Kidney (tissue), 14 donors: ENCODE measurements around the gene DNASE1L1. TPM values are rescaled to one million over a fixed set of nuclear protein-coding genes. Genes with fewer than 3 reads are reported as not detected.
A peak's percentile ranks its signal among the peaks of the same experiment; 100 is the strongest.

Experiments used
- DNase-seq, 5 donors: peaks; one replicate each; pipeline ENCODE4 v3.0.0-alpha.2; 2013 to 2020
- FAIRE-seq: peaks from 2 replicates; lab custom pipeline; 2012; peaks lifted over from hg19 to GRCh38; lab: Jason Lieb, UNC
- H3K27ac ChIP-seq, 2 donors: one replicate each; pipeline ENCODE4 v1.7.0; 2013; ENCODE audit warnings: low read depth in 2 of 2, low read length in 2 of 2, inconsistent platforms in 1 of 2
- H3K27me3 ChIP-seq: one replicate; pipeline ENCODE4 v1.7.1; 2013; ENCODE audit warnings: low read length, inconsistent platforms; ENCODE audit not compliant: control insufficient read depth, insufficient read depth
- H3K36me3 ChIP-seq, 3 donors: one replicate each; pipeline versions ENCODE4 v1.7.0 to v1.7.1; 2013; ENCODE audit warnings: low read length in 3 of 3, control low read depth in 1 of 3, inconsistent platforms in 1 of 3; ENCODE audit not compliant: insufficient read depth in 3 of 3, control insufficient read depth in 2 of 3
- H3K4me1 ChIP-seq, 3 donors: one replicate each; pipeline versions ENCODE4 v1.7.0 to v1.7.1; 2013; ENCODE audit warnings: low read length in 3 of 3, inconsistent platforms in 1 of 3, low read depth in 1 of 3; ENCODE audit not compliant: control insufficient read depth in 2 of 3, insufficient read depth in 2 of 3
- H3K4me3 ChIP-seq, 3 donors: one replicate each; pipeline versions ENCODE4 v1.7.0 to v1.8.1; 2013; ENCODE audit warnings: low read length in 3 of 3, control low read depth in 1 of 3, inconsistent platforms in 1 of 3
- H3K9ac ChIP-seq, 3 donors: one replicate each; pipeline versions ENCODE4 v1.7.0 to v1.7.1; 2013; ENCODE audit warnings: low read length in 3 of 3, control low read depth in 1 of 3, inconsistent platforms in 1 of 3
- H3K9me3 ChIP-seq, 3 donors: one replicate each; pipeline versions ENCODE4 v1.7.0 to v1.7.1; 2013; ENCODE audit warnings: low read length in 3 of 3, control low read depth in 1 of 3, inconsistent platforms in 1 of 3; ENCODE audit not compliant: control insufficient read depth in 2 of 3, insufficient read depth in 1 of 3
- CTCF ChIP-seq: IDR thresholded peaks from 3 replicates; pipeline ENCODE4 v1.5.1; 2012; ENCODE audit warnings: mild to moderate bottlenecking, moderate library complexity, borderline replicate concordance; ENCODE audit not compliant: insufficient read depth; ENCODE audit errors: extremely low read depth
- intact Hi-C: fragments of 100-400 bp; cut with DNase I; formaldehyde crosslinking; loops from one replicate; pipeline ENCODE4 v1.11.1; 2022
- polyA plus RNA-seq: library from polyadenylated mRNA; stranded (reverse); fragments of 350-450 nt; fragmentation: Illumina TruSeq; extraction: RNeasy Lipid Tissue Mini Kit (QIAGEN cat#74804); gene quantifications from one replicate; pipeline ENCODE4 v1.2.3, GENCODE V29; 2014; ENCODE audit warnings: low read depth, low replicate concordance; ENCODE audit not compliant: insufficient read depth
- total RNA-seq: library from RNA; stranded (reverse); fragmentation: NEBNext Ultra II Directional; extraction: Animal tissue kit (Norgen Biotek cat#: 25700); gene quantifications from one replicate; pipeline ENCODE4 v1.2.1, GENCODE V29; 2021
- donor health status: control.
- donor health status: control.
- donor health status: control.
- donor health status: control.
- donor health status: control.
- donor health status: DM: yes; HTN: yes; CAD: no.
- donor health status: Normal renal cell carcinoma (clear cell type).

The DNASE1L1 gene
- total and polyA plus RNA-seq, 2 donors from 2014 or later = 28.0 to 33.8 TPM

GRCh38 chrX:154426916-154427770 lies 18.1 kb upstream of the DNASE1L1 start:
- DNase-seq = no peak
- FAIRE-seq = no peak
- H3K36me3 ChIP-seq = peaks cover 0 to 2% (median 0%) of the 10 kb centered on the region in 3 donors

GRCh38 chrX:154420402-154420756 lies 11.3 kb upstream of the DNASE1L1 start:
- no peak overlapping the region for H3K4me3 ChIP-seq

More at GRCh38 chrX:154426916-154427770, 18.1 kb upstream of the DNASE1L1 start:
- Histone ChIP-seq H3K4me3 (no peak overlapping the region), H3K4me1 (peaks cover 0 to 5% (median 0%) of the 10 kb centered on the region in 3 donors), H3K9ac (peak overlapping the region in 1 of 3 donors; percentile 26), H3K27me3 (no peaks in the 10 kb centered on the region), H3K27ac (no peak overlapping the region), H3K9me3 (no peaks in the 10 kb centered on the region)
- no peak for TF ChIP-seq CTCF
- intact Hi-C loops = no loop called here

GRCh38 chrX:154419688-154420401 lies 10.8 kb upstream of the DNASE1L1 start:
- intact Hi-C loops = no loop called here
- Histone ChIP-seq H3K4me3 (no peak overlapping the region), H3K9ac (no peak overlapping the region), H3K9me3 (no peaks in the 10 kb centered on the region), H3K27me3 (no peaks in the 10 kb centered on the region), H3K4me1 (no peaks in the 10 kb centered on the region), H3K36me3 (no peaks in the 10 kb centered on the region), H3K27ac (no peak overlapping the region)
- TF ChIP-seq CTCF = no peak
- FAIRE-seq (no peak), DNase-seq (no peak)

More at GRCh38 chrX:154420402-154420756, 11.3 kb upstream of the DNASE1L1 start:
- Histone ChIP-seq H3K27ac (no peak overlapping the region), H3K9ac (no peak overlapping the region), H3K9me3 (no peaks in the 10 kb centered on the region), H3K27me3 (no peaks in the 10 kb centered on the region), H3K36me3 (no peaks in the 10 kb centered on the region), H3K4me1 (no peaks in the 10 kb centered on the region)
- FAIRE-seq (no peak), DNase-seq (no peak)
- no peak for TF ChIP-seq CTCF
- intact Hi-C loops = no loop called here
